KMS-11 (cell line): Measurements from ENCODE around the gene FOXB1.

Source experiments
- H2AFZ ChIP-seq: fragments of 200-600 bp; sonication (generic); 2 replicates; pipeline ENCODE4 v1.6.1; 2016; ENCODE audit warnings: antibody characterized with exemption, mixed run types, low read depth
- H3K27ac ChIP-seq: fragments of 200-600 bp; sonication (generic); 2 replicates; pipeline ENCODE4 v1.6.1; 2016; ENCODE audit warnings: mild to moderate bottlenecking, mixed run types
- H3K27me3 ChIP-seq: fragments of 200-600 bp; sonication (generic); 2 replicates; pipeline ENCODE4 v1.6.1; 2017; ENCODE audit warnings: mild to moderate bottlenecking, low read depth, mixed run types, moderate library complexity; ENCODE audit not compliant: insufficient read depth
- H3K36me3 ChIP-seq: fragments of 200-600 bp; sonication (generic); 2 replicates; pipeline ENCODE4 v1.6.1; 2017; ENCODE audit warnings: mild to moderate bottlenecking, mixed run types; ENCODE audit not compliant: insufficient read depth
- H3K4me1 ChIP-seq: fragments of 200-600 bp; sonication (generic); 2 replicates; pipeline ENCODE4 v1.6.1; 2016; ENCODE audit warnings: mild to moderate bottlenecking, low read depth, mixed run types; ENCODE audit not compliant: poor library complexity, severe bottlenecking
- H3K4me2 ChIP-seq: fragments of 200-600 bp; sonication (generic); 2 replicates; pipeline ENCODE4 v1.7.0; 2016; ENCODE audit warnings: mild to moderate bottlenecking, mixed run types
- H3K4me3 ChIP-seq: fragments of 200-600 bp; sonication (generic); IDR thresholded peaks from 2 replicates; pipeline ENCODE4 v1.6.1; 2017; ENCODE audit warnings: low read depth, low read length, mixed read lengths; ENCODE audit not compliant: insufficient read depth
- H3K79me2 ChIP-seq: fragments of 200-600 bp; sonication (generic); 2 replicates; pipeline ENCODE4 v1.6.1; 2016; ENCODE audit warnings: low read depth, mixed run types; ENCODE audit not compliant: insufficient read depth
- H3K9ac ChIP-seq: fragments of 200-600 bp; sonication (generic); 2 replicates; pipeline ENCODE4 v1.6.1; 2016; ENCODE audit warnings: mild to moderate bottlenecking, mixed run types
- H4K20me1 ChIP-seq: fragments of 200-600 bp; sonication (generic); 2 replicates; pipeline ENCODE4 v1.6.1; 2016; ENCODE audit warnings: mild to moderate bottlenecking, mixed run types; ENCODE audit not compliant: insufficient read depth
- CTCF ChIP-seq: fragments of 200-600 bp; sonication (generic); conservative IDR thresholded peaks from 2 replicates; pipeline ENCODE4 v1.6.1; 2017; ENCODE audit warnings: low read depth, mild to moderate bottlenecking, antibody characterized with exemption, low read length, moderate library complexity, mixed read lengths

The FOXB1 gene

GRCh38 chr15:60010858-60011257 lies 6.7 kb downstream of the FOXB1 start:
- no peak overlapping the region for H3K9ac ChIP-seq
- H3K36me3 ChIP-seq, result no peaks in the 10 kb centered on the region
- H2AFZ ChIP-seq, result no peak overlapping the region
- no peaks in the 10 kb centered on the region for H3K27me3 ChIP-seq
- no peak overlapping the region for H3K4me3 ChIP-seq
- H3K79me2 ChIP-seq, result no peaks in the 10 kb centered on the region
- no peak overlapping the region for H3K27ac ChIP-seq
- H3K4me2 ChIP-seq, result no peak overlapping the region
- peaks cover 15% of the 10 kb centered on the region for H3K4me1 ChIP-seq
- H4K20me1 ChIP-seq, result no peaks in the 10 kb centered on the region
- TF ChIP-seq CTCF, result no peak

GRCh38 chr15:60012695-60013094 lies 8.6 kb downstream of the FOXB1 start:
- peaks cover 18% of the 10 kb centered on the region for H3K4me1 ChIP-seq
- H3K4me2 ChIP-seq, result no peak overlapping the region
- H3K27ac ChIP-seq, result no peak overlapping the region
- no peak for TF ChIP-seq CTCF
- no peaks in the 10 kb centered on the region for H3K36me3 ChIP-seq
- H3K9ac ChIP-seq, result no peak overlapping the region
- no peak overlapping the region for H3K4me3 ChIP-seq
- no peaks in the 10 kb centered on the region for H4K20me1 ChIP-seq
- H3K27me3 ChIP-seq, result no peaks in the 10 kb centered on the region
- no peak overlapping the region for H2AFZ ChIP-seq
- no peaks in the 10 kb centered on the region for H3K79me2 ChIP-seq

- Histone ChIP-seq H3K9ac (no peak overlapping the region), H3K4me2 (peak overlapping the region; percentile 20), H3K36me3 (no peaks in the 10 kb centered on the region), H2AFZ (0 out of 2 replicates have a peak overlapping the region, but pooled peaks have one; percentile 2), H3K27ac (peak overlapping the region; percentile 42), H3K27me3 (no peaks in the 10 kb centered on the region), H3K4me3 (no peak overlapping the region), H3K79me2 (no peaks in the 10 kb centered on the region), H3K4me1 (peaks cover 28% of the 10 kb centered on the region), H4K20me1 (no peaks in the 10 kb centered on the region)
- no peak for TF ChIP-seq CTCF
These were observed 13.7 kb downstream of the FOXB1 start for GRCh38 chr15:60017538-60018520.

GRCh38 chr15:60020736-60021135 lies 16.6 kb downstream of the FOXB1 start:
- Histone ChIP-seq H2AFZ (no peak overlapping the region), H3K27ac (no peak overlapping the region), H3K4me1 (peaks cover 28% of the 10 kb centered on the region), H3K4me2 (no peak overlapping the region), H3K9ac (no peak overlapping the region), H3K4me3 (no peak overlapping the region), H3K36me3 (no peaks in the 10 kb centered on the region), H4K20me1 (no peaks in the 10 kb centered on the region), H3K27me3 (no peaks in the 10 kb centered on the region), H3K79me2 (no peaks in the 10 kb centered on the region)
- TF ChIP-seq CTCF, result no peak
